Natural killer cell treated with Interleukin-12 subunit alpha and Interleukin-12 subunit beta and Interleukin-15 and Interleukin-18, amount 100 ng/mL, for 72 hours (primary cell): ENCODE data around the gene MBP. TPM values are rescaled to one million over a fixed set of nuclear protein-coding genes. Genes with fewer than 3 reads are reported as not detected.

Source experiments
- ATAC-seq, 2 donors: fragments of 150-1000 bp; cut with Tn5 transposase in 1 of 2; sonication (Bioruptor Pico), chemical (Tn5 transposase) in 1 of 2; 2 replicates each; pipeline ENCODE4 v1.10.0; 2021
- DNase-seq: peaks from one replicate; pipeline ENCODE4 v3.0.0; 2022; ENCODE audit warnings: low spot score
- H3K27ac Mint-ChIP-seq, 2 donors: 1 replicate in 1 of 2; 2 replicates in 1 of 2; pipeline ENCODE4 v1.8.0; 2022; ENCODE audit warnings: mixed read lengths in 2 of 2, mild to moderate bottlenecking in 1 of 2, moderate library complexity in 1 of 2
- H3K27me3 Mint-ChIP-seq, 2 donors: 1 replicate in 1 of 2; 2 replicates in 1 of 2; pipeline ENCODE4 v1.8.0; 2022; ENCODE audit warnings: mixed read lengths in 2 of 2
- H3K36me3 Mint-ChIP-seq: one replicate; pipeline ENCODE4 v1.8.0; 2022; ENCODE audit warnings: mixed read lengths
- H3K4me1 Mint-ChIP-seq, 2 donors: 1 replicate in 1 of 2; 2 replicates in 1 of 2; pipeline ENCODE4 v1.8.0; 2022; ENCODE audit warnings: low read depth in 2 of 2, mixed read lengths in 2 of 2, mild to moderate bottlenecking in 1 of 2
- H3K4me3 Mint-ChIP-seq: one replicate; pipeline ENCODE4 v1.8.0; 2022; ENCODE audit warnings: mixed read lengths
- H3K9me3 Mint-ChIP-seq: 2 replicates; pipeline ENCODE4 v1.8.0; 2022; ENCODE audit warnings: mixed read lengths
- total RNA-seq, 2 donors: library from RNA; stranded (reverse); gene quantifications; one replicate each; pipeline ENCODE4 v1.2.3, GENCODE V29; 2022

The MBP gene
- total RNA-seq, 2 donors from 2014 or later, result 62.5 to 77.6 TPM

- ATAC-seq (no peak), DNase-seq (no peak)
- Mint-ChIP-seq H3K4me3 (no peak overlapping the region), H3K27me3 (no peaks in the 10 kb centered on the region), H3K27ac (peak overlapping the region; percentile 70 to 79), H3K9me3 (peaks cover 6% of the 10 kb centered on the region), H3K4me1 (peaks cover 59 to 68% of the 10 kb centered on the region in 2 donors), H3K36me3 (peaks cover 13% of the 10 kb centered on the region)
These were observed 115.6 kb downstream of the MBP start for GRCh38 chr18:77016936-77017335.

GRCh38 chr18:77015771-77016710 lies 116.5 kb downstream of the MBP start:
- peak overlapping the region; percentile 11 for H3K4me3 Mint-ChIP-seq
- no peak for ATAC-seq
- peaks cover 6% of the 10 kb centered on the region for H3K9me3 Mint-ChIP-seq
- H3K27ac Mint-ChIP-seq, result peak overlapping the region; percentile 45 to 79
- DNase-seq, result no peak
- peaks cover 13% of the 10 kb centered on the region for H3K36me3 Mint-ChIP-seq
- H3K4me1 Mint-ChIP-seq, result peaks cover 62 to 65% of the 10 kb centered on the region in 2 donors
- no peaks in the 10 kb centered on the region for H3K27me3 Mint-ChIP-seq

GRCh38 chr18:77015169-77015568 lies 117.4 kb downstream of the MBP start:
- Mint-ChIP-seq H3K9me3 (peaks cover 6% of the 10 kb centered on the region), H3K36me3 (peaks cover 13% of the 10 kb centered on the region), H3K27me3 (no peaks in the 10 kb centered on the region)

GRCh38 chr18:77014538-77014937 lies 118.0 kb downstream of the MBP start:
- Mint-ChIP-seq H3K9me3 (peaks cover 6% of the 10 kb centered on the region), H3K4me3 (no peak overlapping the region), H3K4me1 (peaks cover 62 to 69% of the 10 kb centered on the region in 2 donors), H3K27ac (peak overlapping the region in 1 of 2 donors; percentile 29), H3K27me3 (no peaks in the 10 kb centered on the region), H3K36me3 (peaks cover 13% of the 10 kb centered on the region)
- no peak for ATAC-seq
- no peak for DNase-seq

More at GRCh38 chr18:77015169-77015568, 117.4 kb downstream of the MBP start:
- Mint-ChIP-seq H3K4me3 (peak overlapping the region; percentile 11), H3K4me1 (peaks cover 64 to 69% of the 10 kb centered on the region in 2 donors), H3K27ac (peak overlapping the region; percentile 45 to 79)
- ATAC-seq, result no peak
- DNase-seq, result no peak

- no peak for DNase-seq
- Mint-ChIP-seq H3K36me3 (peaks cover 10% of the 10 kb centered on the region), H3K27ac (peak overlapping the region; percentile 29 to 70), H3K4me1 (peaks cover 58 to 65% of the 10 kb centered on the region in 2 donors), H3K9me3 (peaks cover 5% of the 10 kb centered on the region), H3K4me3 (no peak overlapping the region), H3K27me3 (no peaks in the 10 kb centered on the region)
- ATAC-seq, result no peak
These were observed 118.6 kb downstream of the MBP start for GRCh38 chr18:77013811-77014521.

- Mint-ChIP-seq H3K4me3 (no peak overlapping the region), H3K4me1 (peaks cover 54 to 59% of the 10 kb centered on the region in 2 donors), H3K36me3 (peaks cover 6% of the 10 kb centered on the region), H3K27me3 (no peaks in the 10 kb centered on the region), H3K27ac (peak overlapping the region; percentile 29 to 70), H3K9me3 (no peaks in the 10 kb centered on the region)
- DNase-seq, result no peak
- ATAC-seq, result no peak
These were observed 119.6 kb downstream of the MBP start for GRCh38 chr18:77012806-77013541.

- no peak overlapping the region for H3K4me3 Mint-ChIP-seq
- DNase-seq (no peak), ATAC-seq (no peak)
- H3K4me1 Mint-ChIP-seq, result peaks cover 52 to 59% of the 10 kb centered on the region in 2 donors
- H3K36me3 Mint-ChIP-seq, result no peaks in the 10 kb centered on the region
- H3K27me3 Mint-ChIP-seq, result no peaks in the 10 kb centered on the region
- H3K9me3 Mint-ChIP-seq, result no peaks in the 10 kb centered on the region
- peak overlapping the region; percentile 29 to 70 for H3K27ac Mint-ChIP-seq
These were observed 120.5 kb downstream of the MBP start for GRCh38 chr18:77012120-77012519.

GRCh38 chr18:77009675-77010074 lies 122.9 kb downstream of the MBP start:
- H3K4me3 Mint-ChIP-seq, result no peak overlapping the region
- peaks cover 42 to 60% of the 10 kb centered on the region in 2 donors for H3K4me1 Mint-ChIP-seq
- peak overlapping the region; percentile 29 to 70 for H3K27ac Mint-ChIP-seq
- ATAC-seq (no peak), DNase-seq (no peak)
- no peaks in the 10 kb centered on the region for H3K27me3 Mint-ChIP-seq
- H3K36me3 Mint-ChIP-seq, result no peaks in the 10 kb centered on the region
- no peaks in the 10 kb centered on the region for H3K9me3 Mint-ChIP-seq

GRCh38 chr18:77008576-77009315 lies 123.8 kb downstream of the MBP start:
- ATAC-seq (no peak), DNase-seq (no peak)
- Mint-ChIP-seq H3K36me3 (no peaks in the 10 kb centered on the region), H3K4me1 (peaks cover 49 to 64% of the 10 kb centered on the region in 2 donors), H3K4me3 (no peak overlapping the region), H3K27me3 (no peaks in the 10 kb centered on the region), H3K9me3 (no peaks in the 10 kb centered on the region), H3K27ac (peak overlapping the region; percentile 37 to 70)

- Mint-ChIP-seq H3K27ac (no peak overlapping the region), H3K36me3 (no peaks in the 10 kb centered on the region), H3K4me3 (no peak overlapping the region), H3K4me1 (peaks cover 50 to 59% of the 10 kb centered on the region in 2 donors), H3K9me3 (no peaks in the 10 kb centered on the region), H3K27me3 (no peaks in the 10 kb centered on the region)
- DNase-seq (no peak), ATAC-seq (no peak)
These were observed 124.6 kb downstream of the MBP start for GRCh38 chr18:77008006-77008405.

GRCh38 chr18:77007251-77007650 lies 125.3 kb downstream of the MBP start:
- Mint-ChIP-seq H3K27ac (peak overlapping the region; percentile 18 to 37), H3K4me3 (no peak overlapping the region), H3K9me3 (no peaks in the 10 kb centered on the region), H3K4me1 (peaks cover 52 to 59% of the 10 kb centered on the region in 2 donors), H3K27me3 (no peaks in the 10 kb centered on the region), H3K36me3 (no peaks in the 10 kb centered on the region)
- ATAC-seq, result no peak
- DNase-seq, result no peak

- peaks cover 49 to 58% of the 10 kb centered on the region in 2 donors for H3K4me1 Mint-ChIP-seq
- no peak overlapping the region for H3K4me3 Mint-ChIP-seq
- no peak for DNase-seq
- H3K27me3 Mint-ChIP-seq, result no peaks in the 10 kb centered on the region
- peak overlapping the region; percentile 18 to 37 for H3K27ac Mint-ChIP-seq
- no peak for ATAC-seq
- H3K9me3 Mint-ChIP-seq, result no peaks in the 10 kb centered on the region
- no peaks in the 10 kb centered on the region for H3K36me3 Mint-ChIP-seq
These were observed 126.0 kb downstream of the MBP start for GRCh38 chr18:77006305-77007175.
